Stimulated activated effector memory CD8-positive, alpha-beta T cell treated with anti-CD3 and anti-CD28 coated beads, Interleukin-12 subunit alpha, Interleukin-12 subunit beta, amount 100 ng/mL, for 72 hours (primary cell): Measurements from ENCODE around the gene PTPDC1.
"Not testable (repeated sequence)": the region's sequence is repeated elsewhere in the genome, so short reads cannot be mapped to it uniquely, and the experiment has no call there.

Experiments
- ATAC-seq: fragments of 150-1000 bp; cut with Tn5 transposase; 2 replicates; pipeline ENCODE4 v1.10.0; 2021
- DNase-seq, 2 donors: peaks; one replicate each; pipeline ENCODE4 v3.0.0; 2021 to 2022; ENCODE audit warnings: low spot score in 2 of 2
- H3K27ac Mint-ChIP-seq: one replicate; pipeline ENCODE4 v1.8.0; 2022; ENCODE audit warnings: mild to moderate bottlenecking, mixed read lengths
- H3K36me3 Mint-ChIP-seq: one replicate; pipeline ENCODE4 v1.8.0; 2022; ENCODE audit warnings: mild to moderate bottlenecking, mixed read lengths
- H3K4me1 Mint-ChIP-seq: one replicate; pipeline ENCODE4 v1.8.0; 2022; ENCODE audit warnings: mixed read lengths
- H3K4me3 Mint-ChIP-seq: one replicate; pipeline ENCODE4 v1.8.0; 2022; ENCODE audit warnings: mild to moderate bottlenecking, mixed read lengths
- H3K9me3 Mint-ChIP-seq: one replicate; pipeline ENCODE4 v1.8.0; 2022; ENCODE audit warnings: mixed read lengths

Gene PTPDC1

DNA sequence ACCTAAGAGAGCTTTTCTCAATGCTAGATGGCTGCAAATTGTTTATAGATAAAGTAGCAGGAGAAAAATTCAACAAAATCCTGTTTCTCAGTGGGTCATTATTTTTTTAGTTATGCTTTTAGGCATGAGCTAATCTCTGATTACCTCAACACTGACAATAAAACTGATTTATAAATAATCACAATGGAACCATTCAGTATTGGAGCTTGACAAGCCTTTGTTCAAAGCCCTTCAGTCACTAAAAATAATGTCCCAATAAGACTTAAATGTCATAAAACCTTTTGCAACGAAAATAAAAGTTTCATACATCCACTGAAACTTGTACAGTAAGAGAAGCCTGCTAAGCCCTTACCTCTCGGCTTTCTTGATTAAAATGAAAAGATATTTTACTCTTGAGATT lies 27.2 kb downstream of the PTPDC1 start:
- Mint-ChIP-seq H3K4me1 (no peaks in the 10 kb centered on the region), H3K36me3 (no peaks in the 10 kb centered on the region), H3K4me3 (no peak overlapping the region), H3K9me3 (no peaks in the 10 kb centered on the region), H3K27ac (no peak overlapping the region)
- DNase-seq (no peak), ATAC-seq (no peak)

DNA sequence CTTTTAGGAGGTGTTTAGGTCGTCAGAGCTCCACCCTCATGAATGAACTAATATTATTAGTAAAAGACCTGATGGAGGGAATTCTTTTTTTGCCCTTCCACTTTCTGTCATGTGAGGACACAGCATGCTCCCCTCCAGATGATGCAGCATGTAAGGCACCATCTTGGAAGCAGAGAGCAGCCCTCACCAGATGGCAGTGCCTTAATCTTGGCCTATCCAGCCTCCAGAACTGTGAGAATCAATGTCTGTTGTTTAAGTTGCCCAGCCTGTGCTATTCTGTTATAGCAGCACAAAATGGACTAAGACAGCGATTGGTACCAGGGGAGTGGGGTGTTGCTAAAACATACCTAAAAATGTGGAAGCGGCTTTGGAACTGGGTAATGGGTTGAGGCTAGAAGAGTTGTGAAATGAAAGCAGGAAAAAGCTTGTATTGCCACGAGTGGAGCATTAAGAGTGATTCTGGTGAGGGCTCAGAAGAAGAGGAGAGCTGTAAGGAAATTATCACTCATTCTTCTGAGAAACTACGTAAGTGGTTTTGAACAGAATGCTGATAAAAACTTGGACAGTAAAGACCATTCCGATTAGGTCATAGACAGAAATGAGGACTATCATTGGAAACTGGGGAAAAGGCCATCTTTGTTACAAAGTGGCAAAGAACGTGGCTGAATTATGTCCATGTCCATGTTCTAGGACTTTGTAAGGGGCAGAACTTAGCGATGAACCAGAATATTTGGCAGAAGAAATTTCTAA lies 28.6 kb downstream of the PTPDC1 start:
- no peak for DNase-seq
- no peak overlapping the region for H3K27ac Mint-ChIP-seq
- H3K36me3 Mint-ChIP-seq = no peaks in the 10 kb centered on the region
- no peak for ATAC-seq
- H3K4me3 Mint-ChIP-seq = no peak overlapping the region
- H3K4me1 Mint-ChIP-seq = no peaks in the 10 kb centered on the region
- no peaks in the 10 kb centered on the region for H3K9me3 Mint-ChIP-seq

DNA sequence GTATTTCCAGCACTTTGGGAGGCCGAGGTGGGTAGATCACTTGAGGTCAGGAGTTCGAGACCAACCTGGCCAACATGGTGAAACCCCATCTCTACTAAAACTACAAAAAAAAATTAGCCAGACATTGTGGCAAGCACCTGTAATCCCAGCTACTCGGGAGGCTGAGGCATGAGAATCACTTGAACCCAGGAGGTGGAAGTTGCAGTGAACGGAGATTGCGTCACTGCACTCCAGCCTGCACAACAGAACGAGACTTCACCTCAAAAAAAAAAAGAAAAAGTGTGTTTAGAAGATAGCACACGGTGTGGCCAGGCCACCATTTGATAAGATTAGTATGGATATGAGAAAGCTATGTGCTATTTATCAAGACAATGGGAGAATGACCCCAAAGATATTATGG lies 35.8 kb downstream of the PTPDC1 start:
- H3K27ac Mint-ChIP-seq, H3K36me3 Mint-ChIP-seq, H3K4me1 Mint-ChIP-seq, DNase-seq, ATAC-seq, H3K9me3 Mint-ChIP-seq, H3K4me3 Mint-ChIP-seq: not testable (repeated sequence)

DNA sequence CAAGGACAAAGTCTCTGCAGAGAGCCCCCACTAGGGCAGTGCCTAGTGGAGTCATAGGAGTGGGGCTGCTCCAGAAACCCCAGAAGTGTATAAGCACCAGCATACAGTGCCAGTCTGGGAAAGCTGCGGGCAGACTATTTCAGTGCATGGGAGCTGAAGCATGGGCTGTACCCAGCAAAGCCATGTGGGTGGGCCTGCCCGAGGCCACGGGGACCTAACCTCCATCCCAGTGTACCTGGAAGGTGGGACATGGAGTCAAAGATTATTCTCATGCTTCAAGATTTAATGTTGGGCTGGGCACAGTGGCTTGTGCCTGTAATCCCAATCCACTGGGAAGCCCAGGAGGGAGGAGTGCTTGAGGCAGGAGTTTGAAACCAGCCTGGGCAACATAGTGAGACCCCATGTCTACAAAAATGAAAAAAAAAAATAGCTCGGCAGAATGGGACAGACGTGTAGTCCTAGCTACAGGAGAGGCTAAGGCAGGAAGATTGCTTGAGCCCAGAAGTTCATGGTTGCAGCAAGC lies 36.7 kb downstream of the PTPDC1 start:
- Mint-ChIP-seq H3K27ac (no peak overlapping the region), H3K4me3 (no peak overlapping the region), H3K9me3 (peaks cover 3% of the 10 kb centered on the region), H3K4me1 (no peaks in the 10 kb centered on the region), H3K36me3 (no peaks in the 10 kb centered on the region)
- ATAC-seq (no peak), DNase-seq (no peak)

DNA sequence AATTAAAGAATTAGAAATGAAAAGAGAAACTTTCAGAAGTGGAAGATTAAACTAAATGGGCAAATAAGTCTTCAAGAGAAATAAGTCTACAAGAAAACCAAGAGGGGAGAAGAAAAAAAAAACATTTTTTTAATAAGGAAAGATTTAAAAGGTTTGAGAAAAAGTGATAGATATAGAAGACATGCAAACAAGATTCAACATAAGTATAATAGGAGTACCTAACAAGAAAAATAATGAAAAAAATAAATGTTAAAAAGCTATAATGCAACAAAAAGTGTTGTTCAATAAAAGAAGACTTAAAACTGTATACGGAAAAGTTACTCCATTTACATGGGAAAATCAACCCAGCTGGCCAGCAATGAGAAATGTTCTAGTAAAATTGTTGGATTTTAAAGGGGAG lies 42.6 kb downstream of the PTPDC1 start:
- no peak overlapping the region for H3K27ac Mint-ChIP-seq

DNA sequence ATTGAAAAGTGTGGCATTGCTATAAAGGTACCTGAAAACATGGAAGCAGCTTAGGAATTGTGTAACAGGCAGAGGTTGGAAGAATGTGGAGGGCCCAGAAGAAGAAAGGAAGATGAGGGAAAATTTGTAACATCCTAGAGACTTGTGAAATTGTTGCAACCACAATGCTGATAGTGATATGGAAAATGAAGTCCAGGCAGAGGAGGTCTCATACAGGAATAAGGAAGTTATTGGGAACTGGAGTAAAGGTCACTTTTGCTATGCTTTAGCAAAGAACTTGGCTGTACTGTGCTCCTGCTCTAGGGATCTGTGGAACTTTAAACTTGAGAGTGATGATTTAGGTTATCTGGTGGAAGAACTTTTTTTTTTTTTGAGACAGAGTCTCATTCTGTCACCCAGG lies 43.5 kb downstream of the PTPDC1 start:
- no peak overlapping the region for H3K4me3 Mint-ChIP-seq
- DNase-seq = no peak
- no peaks in the 10 kb centered on the region for H3K36me3 Mint-ChIP-seq
- ATAC-seq = no peak
- no peaks in the 10 kb centered on the region for H3K4me1 Mint-ChIP-seq
- peaks cover 20% of the 10 kb centered on the region for H3K9me3 Mint-ChIP-seq
- H3K27ac Mint-ChIP-seq = no peak overlapping the region

More for the DNA sequence above, 42.6 kb downstream of the PTPDC1 start:
- peaks cover 20% of the 10 kb centered on the region for H3K9me3 Mint-ChIP-seq
- H3K36me3 Mint-ChIP-seq = no peaks in the 10 kb centered on the region
- no peak overlapping the region for H3K4me3 Mint-ChIP-seq
- no peaks in the 10 kb centered on the region for H3K4me1 Mint-ChIP-seq
- DNase-seq (no peak), ATAC-seq (no peak)

DNA sequence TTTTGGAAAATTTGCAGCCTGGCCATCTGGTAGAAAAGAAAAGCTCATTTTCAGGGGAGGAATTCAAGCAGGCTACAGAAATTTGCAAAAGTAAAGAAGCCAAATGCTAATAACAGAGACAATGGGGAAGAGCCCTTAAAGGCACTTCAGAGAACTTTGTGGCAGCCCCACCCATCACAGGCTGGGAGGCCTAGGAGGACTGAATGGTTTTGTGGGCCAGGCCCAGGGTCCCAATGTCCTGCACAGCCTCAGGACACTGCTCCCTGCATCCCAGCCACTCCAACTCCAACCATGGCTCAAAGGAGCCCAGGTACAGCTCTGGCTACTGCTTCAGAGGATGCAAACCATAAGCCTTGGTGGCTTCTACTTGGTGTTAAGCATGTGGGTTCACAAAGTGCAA lies 44.3 kb downstream of the PTPDC1 start:
- DNase-seq (no peak), ATAC-seq (no peak)
- H3K27ac Mint-ChIP-seq = no peak overlapping the region
- H3K9me3 Mint-ChIP-seq = peaks cover 20% of the 10 kb centered on the region
- H3K4me3 Mint-ChIP-seq = no peak overlapping the region
- H3K36me3 Mint-ChIP-seq = no peaks in the 10 kb centered on the region
- H3K4me1 Mint-ChIP-seq = no peaks in the 10 kb centered on the region

DNA sequence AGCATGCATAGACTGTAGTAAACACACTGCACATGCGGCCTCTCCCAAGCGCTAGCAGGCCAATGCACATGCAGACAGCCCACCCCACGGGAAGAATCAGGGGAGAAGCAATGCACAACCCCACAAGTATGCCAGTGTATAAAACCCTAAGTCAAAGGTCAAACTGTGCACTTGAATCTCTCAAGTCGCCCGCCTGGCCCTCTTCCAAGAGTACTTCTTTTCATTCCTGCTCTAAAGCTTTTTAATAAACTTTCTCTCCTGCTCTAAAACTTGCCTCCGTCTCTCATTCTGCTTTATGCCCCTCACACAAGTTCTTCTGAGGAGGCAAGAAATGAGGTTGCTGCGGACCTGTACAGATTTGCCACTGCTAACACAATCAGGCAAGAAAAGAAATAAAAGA lies 50.4 kb downstream of the PTPDC1 start:
- Mint-ChIP-seq H3K9me3 (peaks cover 5% of the 10 kb centered on the region), H3K4me1 (no peaks in the 10 kb centered on the region), H3K27ac (no peak overlapping the region), H3K4me3 (no peak overlapping the region), H3K36me3 (no peaks in the 10 kb centered on the region)
- DNase-seq = no peak
- no peak for ATAC-seq

DNA sequence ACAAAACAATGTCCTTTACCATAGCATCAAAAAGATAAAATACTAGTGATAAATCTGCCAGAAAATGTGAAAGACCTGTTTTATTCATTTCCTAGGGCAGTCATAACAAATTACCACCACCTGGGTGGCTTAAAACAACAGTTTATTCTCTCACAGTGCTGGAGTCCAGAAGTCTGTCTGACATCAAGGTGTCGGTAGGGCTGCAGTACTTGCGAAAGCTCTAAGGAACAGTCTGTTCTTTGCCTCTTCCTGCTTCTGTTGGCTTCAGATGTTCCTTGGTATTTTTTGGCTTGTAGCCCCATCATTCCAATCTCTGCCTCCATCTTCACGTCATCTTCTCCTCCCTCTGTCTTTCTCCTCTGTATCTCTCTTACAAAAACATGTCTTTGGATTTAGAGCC lies 51.0 kb downstream of the PTPDC1 start:
- DNase-seq (no peak), ATAC-seq (no peak)
- Mint-ChIP-seq H3K9me3 (peaks cover 3% of the 10 kb centered on the region), H3K36me3 (no peaks in the 10 kb centered on the region), H3K27ac (no peak overlapping the region), H3K4me1 (no peaks in the 10 kb centered on the region), H3K4me3 (no peak overlapping the region)

DNA sequence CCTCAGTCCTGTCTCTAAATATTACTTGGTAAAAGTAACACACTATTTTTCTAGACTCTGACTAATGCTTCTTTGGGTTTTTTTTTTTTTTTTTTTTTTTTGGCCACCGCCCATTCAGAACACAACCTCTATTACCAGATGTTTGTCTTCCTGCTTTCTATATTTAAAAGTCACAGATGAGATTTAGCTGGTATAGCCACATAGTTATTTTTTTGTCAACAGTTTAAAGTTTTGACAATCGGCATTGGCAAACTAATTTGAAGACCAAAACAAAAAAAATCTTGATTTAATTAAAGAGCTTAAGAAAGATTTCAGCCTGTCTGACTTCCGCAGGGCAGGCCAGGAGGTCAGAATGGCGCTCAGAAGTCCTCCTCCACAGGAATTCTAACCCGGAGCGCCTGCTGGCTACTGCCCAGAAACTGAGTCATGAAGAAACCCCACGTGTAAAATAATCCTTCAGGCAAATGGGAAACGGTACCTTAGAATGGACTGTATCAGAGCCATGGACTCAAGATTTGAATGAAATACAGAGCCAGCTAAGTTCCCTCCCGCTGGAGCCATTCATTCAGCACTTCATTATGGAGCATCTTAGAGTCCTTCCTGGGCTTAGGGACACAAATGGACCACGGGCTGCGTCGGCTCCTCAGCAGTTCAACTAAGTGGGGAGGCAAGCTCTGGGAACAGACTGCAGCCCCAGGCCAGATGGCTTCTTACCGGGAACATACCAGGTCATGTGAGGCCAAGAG lies 55.6 kb downstream of the PTPDC1 start:
- H3K4me1 Mint-ChIP-seq = no peaks in the 10 kb centered on the region
- H3K9me3 Mint-ChIP-seq = no peaks in the 10 kb centered on the region
- no peak for DNase-seq
- no peak for ATAC-seq
- no peak overlapping the region for H3K4me3 Mint-ChIP-seq
- no peaks in the 10 kb centered on the region for H3K36me3 Mint-ChIP-seq
- no peak overlapping the region for H3K27ac Mint-ChIP-seq

DNA sequence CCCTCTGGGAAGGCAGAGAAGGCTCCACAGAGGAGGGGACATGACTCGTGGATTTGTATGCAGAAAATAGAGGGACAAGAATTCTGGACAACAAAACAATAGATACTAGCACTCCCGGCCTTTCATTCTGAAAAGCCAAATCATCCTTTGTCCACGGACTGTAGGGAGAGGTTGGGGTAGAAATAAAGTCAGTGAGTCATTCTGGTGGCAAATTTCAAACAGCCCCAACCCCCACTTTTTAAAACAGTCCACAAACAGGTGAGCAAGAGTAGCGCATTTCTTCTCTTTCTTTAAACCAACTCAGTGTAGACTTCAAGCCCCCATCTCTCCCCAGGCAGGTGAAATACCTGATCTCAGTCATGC lies 56.1 kb downstream of the PTPDC1 start:
- Mint-ChIP-seq H3K4me1 (no peaks in the 10 kb centered on the region), H3K4me3 (no peak overlapping the region), H3K36me3 (no peaks in the 10 kb centered on the region), H3K27ac (no peak overlapping the region), H3K9me3 (no peaks in the 10 kb centered on the region)
- no peak for DNase-seq
- no peak for ATAC-seq

DNA sequence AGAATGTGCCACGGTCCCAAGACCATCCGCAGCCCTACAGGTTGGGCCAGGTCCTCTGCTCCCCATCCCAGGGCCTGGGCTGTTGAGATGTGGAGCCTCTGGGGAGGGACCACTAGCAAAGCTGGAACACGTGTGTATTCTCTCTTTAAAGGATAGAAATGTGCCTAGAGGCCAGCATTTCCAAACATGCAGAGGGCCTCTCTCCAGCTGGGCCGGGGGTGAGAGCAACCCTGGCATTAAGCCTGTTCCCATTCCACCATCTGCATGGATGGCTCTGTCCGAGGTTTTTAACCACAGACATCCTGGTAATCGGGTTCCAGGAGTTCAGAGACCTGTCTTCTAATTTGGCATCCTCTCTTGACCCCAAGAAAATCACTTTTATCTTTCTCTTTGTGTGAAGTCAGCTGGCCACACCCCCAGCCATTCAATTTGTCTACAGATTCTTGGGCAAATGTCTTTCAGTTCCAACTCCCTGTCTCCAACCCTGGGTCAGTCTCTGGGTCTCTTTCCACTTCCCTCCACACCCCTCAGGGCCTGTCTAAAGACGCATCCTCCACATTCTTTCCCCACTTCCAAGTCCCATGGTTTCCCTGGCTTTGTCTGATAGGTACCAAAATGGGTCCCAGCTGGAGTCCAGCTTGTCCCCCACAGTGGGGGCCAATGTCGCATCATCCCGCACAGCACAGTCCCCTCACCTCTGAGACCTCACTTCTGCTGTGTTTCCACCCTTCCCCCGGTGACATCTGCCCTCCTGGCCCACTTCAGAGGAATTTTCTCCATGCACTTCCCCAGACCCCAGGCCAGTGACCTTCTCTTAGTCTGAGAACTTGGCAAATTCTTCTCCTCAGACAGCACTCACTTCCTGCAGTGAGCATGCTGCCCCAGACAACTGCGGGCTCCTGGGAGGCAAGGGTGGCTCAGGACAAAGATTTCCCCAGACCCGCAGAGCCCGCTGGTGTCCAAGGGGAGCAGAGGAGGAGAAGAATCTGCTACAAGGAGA lies 56.8 kb downstream of the PTPDC1 start:
- ATAC-seq (no peak), DNase-seq (no peak)
- Mint-ChIP-seq H3K9me3 (no peaks in the 10 kb centered on the region), H3K36me3 (no peaks in the 10 kb centered on the region), H3K27ac (peak overlapping the region; percentile 3), H3K4me3 (no peak overlapping the region), H3K4me1 (no peaks in the 10 kb centered on the region)

DNA sequence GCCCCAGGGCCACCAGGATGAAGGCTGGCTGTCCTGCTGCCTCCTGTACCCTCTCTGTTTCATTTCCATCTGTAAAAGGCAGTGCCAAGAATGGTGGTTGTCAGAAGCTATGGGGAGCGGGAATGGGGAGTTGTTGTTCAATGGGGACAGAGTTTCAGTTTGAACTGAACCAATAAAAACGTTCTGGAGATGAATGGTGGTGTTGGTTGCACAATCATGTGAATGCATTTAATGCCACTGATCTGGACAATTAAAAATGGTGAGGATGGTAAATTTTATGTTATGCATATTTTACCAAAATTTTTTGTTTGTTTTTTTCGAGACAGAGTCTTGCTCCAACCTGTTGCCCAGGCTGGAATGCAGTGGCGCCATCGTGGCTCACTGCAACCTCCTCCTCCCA lies 58.1 kb downstream of the PTPDC1 start:
- Mint-ChIP-seq H3K27ac (no peak overlapping the region), H3K4me1 (no peaks in the 10 kb centered on the region), H3K9me3 (no peaks in the 10 kb centered on the region), H3K36me3 (no peaks in the 10 kb centered on the region), H3K4me3 (no peak overlapping the region)
- no peak for DNase-seq
- no peak for ATAC-seq

DNA sequence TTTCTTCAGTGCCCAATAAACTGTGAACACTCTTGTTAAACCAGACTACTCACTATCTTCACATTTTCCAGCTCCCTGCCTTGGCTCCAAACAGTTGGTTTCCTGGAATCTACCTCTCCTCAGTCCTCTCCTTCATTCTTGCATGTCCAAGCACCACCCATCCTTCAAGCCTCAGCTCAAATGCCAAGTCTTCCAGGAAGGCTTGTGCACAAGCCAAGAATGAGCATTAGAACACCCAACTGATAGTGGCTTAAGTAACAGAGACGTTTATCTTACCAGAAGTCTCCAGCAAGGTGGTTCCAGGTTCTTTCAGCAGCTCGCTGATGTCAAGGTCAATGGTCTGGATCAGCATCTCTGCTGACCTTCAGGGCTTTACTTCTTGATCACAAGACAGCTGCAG lies 60.1 kb downstream of the PTPDC1 start:
- Mint-ChIP-seq H3K4me1 (no peaks in the 10 kb centered on the region), H3K4me3 (no peak overlapping the region), H3K36me3 (no peaks in the 10 kb centered on the region), H3K9me3 (no peaks in the 10 kb centered on the region), H3K27ac (no peak overlapping the region)
- ATAC-seq (no peak), DNase-seq (no peak)

DNA sequence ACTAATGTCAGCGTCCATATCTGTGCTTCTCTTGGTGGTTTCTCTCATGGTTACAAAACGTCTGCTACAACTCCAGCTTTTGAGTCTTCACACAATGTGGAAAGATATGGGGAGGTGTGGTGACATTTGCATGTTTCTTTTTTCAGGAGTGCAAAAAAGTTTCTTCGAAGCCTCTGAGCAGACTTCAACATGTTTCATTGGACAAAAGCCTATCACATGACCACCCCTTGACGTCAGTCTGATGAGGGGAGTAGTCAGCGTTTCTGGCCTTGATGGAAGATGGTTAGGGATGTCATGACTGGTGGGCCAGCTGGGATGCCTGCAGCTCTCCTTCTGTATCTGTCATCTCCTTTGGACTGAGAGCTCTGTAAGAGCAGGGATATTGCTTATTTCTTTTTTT lies 61.4 kb downstream of the PTPDC1 start:
- ATAC-seq = no peak
- no peaks in the 10 kb centered on the region for H3K4me1 Mint-ChIP-seq
- no peaks in the 10 kb centered on the region for H3K9me3 Mint-ChIP-seq
- H3K4me3 Mint-ChIP-seq = no peak overlapping the region
- no peak overlapping the region for H3K27ac Mint-ChIP-seq
- no peak for DNase-seq
- H3K36me3 Mint-ChIP-seq = no peaks in the 10 kb centered on the region
